ENCODE results near the gene ANKS6.

The ANKS6 gene

DNA sequence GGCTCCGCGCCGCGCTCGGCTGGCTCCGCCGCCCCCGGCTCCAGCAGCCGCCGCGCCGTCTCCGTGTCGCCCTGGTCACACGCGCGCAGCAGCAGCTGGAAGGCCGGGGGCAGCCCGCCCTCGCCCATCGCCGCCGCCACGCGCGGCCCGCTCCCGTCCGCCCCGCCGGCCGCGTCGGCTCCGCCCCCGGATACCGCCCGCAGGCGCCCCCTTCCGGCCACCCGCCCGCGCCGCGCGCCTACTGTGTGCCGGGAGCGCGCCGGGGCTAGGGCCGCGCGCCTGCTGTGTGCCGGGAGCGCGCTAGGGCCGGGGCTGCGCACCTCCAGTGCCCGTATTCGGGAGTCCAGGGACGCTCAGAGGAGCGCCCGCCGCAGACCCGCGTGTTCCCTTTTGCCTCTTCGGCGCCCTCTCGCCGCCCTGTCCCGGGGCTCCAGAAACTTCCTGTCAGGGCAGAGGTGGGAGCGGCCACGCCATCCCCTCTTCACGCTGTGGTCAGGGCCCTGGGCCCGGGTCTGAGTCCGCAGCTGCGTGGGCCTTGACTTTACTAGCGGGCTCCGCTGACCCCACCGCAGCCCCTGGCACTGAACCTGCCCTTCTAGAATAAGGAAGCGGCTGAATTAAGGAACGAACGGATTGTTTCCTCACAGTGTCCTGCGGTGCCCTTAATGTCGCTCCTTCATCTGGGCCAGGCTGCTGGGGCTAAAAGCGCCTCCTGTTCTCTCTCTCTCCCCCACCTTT, at the start of gene ANKS6:
TSS of gene ANKS6 (minus strand) at position 192 of the 738 bp plus-strand sequence. CDS start at position 128, 64 bp downstream.
- peak; percentile 74 for DNase-seq (ENCODE audit: low read depth)

- no peak for DNase-seq (ENCODE audit: low read depth)
Observed at GRCh38 chr9:98846081-98846480, 49.7 kb upstream of the ANKS6 start.

DNA sequence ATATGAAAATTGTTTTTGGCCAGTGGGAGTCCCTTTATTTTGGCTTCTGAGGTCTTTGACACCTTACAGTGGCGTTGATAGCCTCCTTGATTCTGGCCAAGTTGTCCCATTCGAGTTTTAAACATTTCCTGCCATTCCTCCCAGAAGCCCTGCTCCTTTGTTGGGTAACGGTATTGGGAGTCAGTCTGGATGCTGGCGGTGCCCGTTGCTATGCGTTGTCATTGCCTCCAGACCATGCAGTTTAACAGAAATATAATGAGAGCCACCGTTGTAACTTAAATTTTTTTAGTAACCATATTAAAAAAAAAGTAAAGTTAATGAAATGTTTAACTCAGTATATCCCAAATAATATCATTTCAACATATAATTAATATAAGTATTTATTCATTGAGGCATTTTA, 46.2 kb upstream of the ANKS6 start:
- no peak for DNase-seq (ENCODE audit: low read depth)

- no peak for DNase-seq (ENCODE audit: low read depth)
Observed at GRCh38 chr9:98839724-98840123, 43.4 kb upstream of the ANKS6 start.

- DNase-seq (ENCODE audit: low read depth): no peak
Observed at GRCh38 chr9:98838868-98839565, 42.7 kb upstream of the ANKS6 start.

- DNase-seq (ENCODE audit: low read depth): no peak
Observed at GRCh38 chr9:98838155-98838867, 42.0 kb upstream of the ANKS6 start.

DNA sequence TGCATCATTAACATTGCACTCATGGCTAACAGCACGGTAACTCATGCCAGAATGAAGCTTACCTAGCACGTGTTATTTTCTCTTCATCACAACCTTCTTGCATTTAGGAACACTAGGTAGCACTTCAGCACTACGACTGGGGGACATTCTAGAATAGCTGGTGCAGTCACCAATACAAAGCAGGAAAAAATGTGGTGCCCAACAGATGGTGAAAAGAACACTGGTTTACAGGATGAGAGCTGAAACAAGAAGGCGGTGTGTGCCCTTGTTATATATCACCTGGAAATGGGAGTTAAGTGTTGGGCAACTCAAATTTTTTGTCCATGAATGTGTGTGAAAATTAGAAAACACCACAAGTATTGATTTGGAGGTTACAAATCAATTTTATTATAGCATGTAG, 41.2 kb upstream of the ANKS6 start:
- no peak for DNase-seq (ENCODE audit: low read depth)

- DNase-seq (ENCODE audit: low read depth): no peak
Observed at GRCh38 chr9:98836206-98836605, 39.9 kb upstream of the ANKS6 start.

DNA sequence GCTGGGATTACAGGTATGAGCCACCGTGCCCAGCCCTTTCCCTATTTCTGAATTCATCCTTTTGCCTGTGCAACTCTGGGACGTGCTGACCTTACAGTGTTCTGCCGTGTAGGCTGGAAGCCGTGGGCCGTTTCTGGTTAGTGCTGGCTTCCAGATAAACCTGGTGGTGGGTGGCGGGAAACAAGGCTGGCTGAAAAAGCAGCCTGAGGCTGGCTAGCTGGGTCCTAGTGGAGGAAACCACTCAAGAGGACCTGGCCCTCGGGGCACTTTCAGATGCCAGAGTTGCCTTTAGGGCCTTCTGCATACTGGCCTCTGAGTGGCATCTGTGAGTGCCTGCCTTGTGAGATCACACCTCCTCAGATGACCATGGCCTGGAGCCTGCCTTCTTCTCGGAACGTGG, 38.0 kb upstream of the ANKS6 start:
- no peak for DNase-seq (ENCODE audit: low read depth)

GRCh38 chr9:98833090-98833956, 37.0 kb upstream of the ANKS6 start:
- DNase-seq (ENCODE audit: low read depth): no peak

- no peak for DNase-seq (ENCODE audit: low read depth)
Observed at GRCh38 chr9:98832768-98833089, 36.4 kb upstream of the ANKS6 start.

DNA sequence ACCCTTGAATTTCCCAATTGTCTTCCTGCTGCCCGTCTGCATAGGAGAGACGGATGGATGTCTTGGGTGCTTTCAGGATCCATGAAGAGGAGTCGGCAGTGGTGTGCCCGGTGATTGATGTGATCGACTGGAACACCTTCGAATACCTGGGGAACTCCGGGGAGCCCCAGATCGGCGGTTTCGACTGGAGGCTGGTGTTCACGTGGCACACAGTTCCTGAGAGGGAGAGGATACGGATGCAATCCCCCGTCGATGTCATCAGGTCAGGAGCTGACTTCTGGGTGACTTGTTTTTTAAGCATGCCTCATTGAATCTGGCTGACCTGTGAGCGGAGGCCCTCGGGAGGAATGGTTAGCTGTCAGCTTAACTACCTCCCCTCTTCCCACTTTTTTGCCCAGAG, 35.3 kb upstream of the ANKS6 start:
- no peak for DNase-seq (ENCODE audit: low read depth)

- no peak for DNase-seq (ENCODE audit: low read depth)
Observed at GRCh38 chr9:98830554-98830953, 34.2 kb upstream of the ANKS6 start.

- DNase-seq (ENCODE audit: low read depth): no peak
Observed at GRCh38 chr9:98829766-98830165, 33.4 kb upstream of the ANKS6 start.

DNA sequence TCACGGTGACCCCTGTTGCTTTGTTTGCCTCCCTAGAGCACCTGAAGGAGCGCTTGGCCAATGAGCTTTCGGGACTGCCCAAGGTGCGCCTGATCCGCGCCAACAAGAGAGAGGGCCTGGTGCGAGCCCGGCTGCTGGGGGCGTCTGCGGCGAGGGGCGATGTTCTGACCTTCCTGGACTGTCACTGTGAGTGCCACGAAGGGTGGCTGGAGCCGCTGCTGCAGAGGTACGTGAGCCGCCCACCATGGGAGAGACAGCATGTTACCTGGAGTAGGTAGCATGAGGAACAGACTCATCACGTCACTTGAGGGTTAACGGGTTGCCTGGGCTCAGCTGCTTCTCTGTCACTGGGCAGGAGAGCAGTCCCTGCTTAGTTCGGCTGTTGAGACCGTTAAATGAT, 30.4 kb upstream of the ANKS6 start:
- no peak for DNase-seq (ENCODE audit: low read depth)

GRCh38 chr9:98825414-98825813, 29.1 kb upstream of the ANKS6 start:
- DNase-seq (ENCODE audit: low read depth): no peak

DNA sequence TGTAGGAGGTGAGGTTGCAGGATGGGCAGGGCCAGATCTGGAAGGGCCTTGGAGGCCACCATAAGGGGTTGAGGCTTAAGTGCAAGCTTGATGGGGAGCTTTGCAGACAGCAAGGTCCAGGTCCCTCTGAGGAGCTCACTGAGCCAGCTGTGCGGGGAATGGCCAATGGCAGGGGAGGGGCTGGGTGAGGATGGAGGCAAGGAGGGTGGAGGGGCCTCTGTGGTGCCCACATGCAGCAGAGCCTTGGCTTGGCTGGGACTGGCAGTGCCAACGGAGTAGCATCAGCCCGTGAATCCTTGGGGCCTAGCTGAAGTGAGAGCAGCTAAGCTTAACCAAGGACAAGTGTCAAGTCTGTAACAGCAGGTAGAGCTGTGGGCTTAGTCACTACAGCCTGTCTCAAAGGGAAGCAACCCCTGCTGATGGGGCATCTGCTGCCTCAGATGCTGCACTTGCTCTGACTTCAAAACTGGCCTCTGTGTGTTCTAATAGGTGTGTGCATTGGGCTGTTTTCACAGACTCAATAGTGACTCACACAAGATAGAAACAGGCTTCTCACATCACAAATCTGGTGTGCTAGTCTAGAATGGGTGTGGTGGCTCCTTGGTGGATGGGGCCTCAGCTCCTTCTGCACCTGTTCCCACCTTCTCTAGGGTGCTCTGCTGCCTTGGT, 27.4 kb upstream of the ANKS6 start:
- no peak for DNase-seq (ENCODE audit: low read depth)

DNA sequence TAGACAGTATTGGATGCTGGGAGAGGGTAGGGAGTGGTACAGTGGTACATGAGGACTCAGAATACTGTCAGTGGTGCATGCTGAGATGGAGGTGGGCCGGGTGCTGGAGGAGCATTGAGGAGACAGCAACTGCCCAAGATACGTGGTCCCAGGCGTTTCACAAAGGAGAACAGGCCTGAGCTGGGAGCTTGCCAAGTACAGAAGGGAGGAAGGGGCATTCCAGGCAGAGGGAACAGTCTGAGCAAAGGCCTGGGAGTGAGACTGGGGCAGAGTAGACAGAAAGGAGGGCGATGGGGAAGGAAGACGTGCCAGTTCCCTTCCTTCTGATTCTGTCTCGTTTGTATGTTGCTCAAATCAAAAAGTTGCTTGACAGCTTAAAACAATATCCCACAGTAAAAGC, 26.3 kb upstream of the ANKS6 start:
- DNase-seq (ENCODE audit: low read depth): no peak

DNA sequence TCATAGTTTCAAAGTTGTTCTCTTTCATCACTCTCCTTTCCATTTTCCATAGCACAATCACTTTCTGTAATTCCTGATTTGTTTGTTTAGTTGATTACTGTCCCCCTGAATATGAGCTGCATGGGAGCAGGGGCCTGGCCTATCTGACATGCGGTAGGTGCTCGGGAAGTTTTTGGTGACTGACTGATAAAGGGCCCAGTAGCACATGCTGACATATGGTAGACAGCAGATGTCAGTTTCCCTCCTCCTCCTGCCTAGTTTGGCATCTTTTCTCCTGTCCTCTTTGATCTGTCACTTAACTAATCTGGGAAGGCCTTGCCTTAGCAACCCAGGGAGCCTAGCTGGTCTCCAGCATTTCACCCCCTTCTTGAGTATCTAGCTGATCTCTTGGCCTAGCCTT, 25.5 kb upstream of the ANKS6 start:
- no peak for DNase-seq (ENCODE audit: low read depth)

GRCh38 chr9:98819231-98819630, 22.9 kb upstream of the ANKS6 start:
- DNase-seq (ENCODE audit: low read depth): no peak

GRCh38 chr9:98818764-98819163, 22.4 kb upstream of the ANKS6 start:
- DNase-seq (ENCODE audit: low read depth): no peak

All from EH (cell line).